HEK293 (cell line): ENCODE results near the gene TRABD.

Experiments used
- ATF2 ChIP-seq: fragments of 450-650 bp; formaldehyde crosslinking; IDR thresholded peaks from 2 replicates; pipeline ENCODE4 v1.5.1; 2016; ENCODE audit warnings: missing biosample characterization, missing genetic modification characterization, low read depth
- GLIS1 ChIP-seq: fragments of 450-650 bp; formaldehyde crosslinking; IDR thresholded peaks from 2 replicates; pipeline ENCODE4 v1.5.1; 2016; ENCODE audit warnings: missing biosample characterization, missing genetic modification characterization
- HOXC10 ChIP-seq: sonication (generic); formaldehyde crosslinking; IDR thresholded peaks from 2 replicates; pipeline ENCODE4 v1.8.1; 2023; ENCODE audit warnings: mild to moderate bottlenecking, missing genetic modification reagents
- MEIS1 ChIP-seq: sonication (generic); formaldehyde crosslinking; IDR thresholded peaks from 2 replicates; pipeline ENCODE4 v1.8.1; 2022; ENCODE audit warnings: missing genetic modification reagents, mild to moderate bottlenecking, borderline replicate concordance
- OVOL3 ChIP-seq: fragments of 450-650 bp; formaldehyde crosslinking; IDR thresholded peaks from 2 replicates; pipeline ENCODE4 v1.5.1; 2016; ENCODE audit warnings: missing biosample characterization, missing genetic modification characterization
- PATZ1 ChIP-seq: fragments of 450-650 bp; formaldehyde crosslinking; IDR thresholded peaks from 2 replicates; pipeline ENCODE4 v1.5.1; 2016; ENCODE audit warnings: missing biosample characterization, missing genetic modification characterization
- PRDM4 ChIP-seq: fragments of 450-650 bp; formaldehyde crosslinking; IDR thresholded peaks from 2 replicates; pipeline ENCODE4 v1.5.1; 2017; ENCODE audit warnings: missing biosample characterization, missing genetic modification characterization
- RBAK ChIP-seq: fragments of 450-650 bp; formaldehyde crosslinking; IDR thresholded peaks from 2 replicates; pipeline ENCODE4 v1.5.1; 2016; ENCODE audit warnings: missing biosample characterization, missing genetic modification characterization
- SP2 ChIP-seq: fragments of 450-650 bp; formaldehyde crosslinking; IDR thresholded peaks from 2 replicates; pipeline ENCODE4 v1.5.1; 2016; ENCODE audit warnings: missing biosample characterization, missing genetic modification characterization
- ZBTB8A ChIP-seq: fragments of 450-650 bp; formaldehyde crosslinking; IDR thresholded peaks from 2 replicates; pipeline ENCODE4 v1.5.1; 2016; ENCODE audit warnings: missing biosample characterization, missing genetic modification characterization
- ZNF133 ChIP-seq: fragments of 450-650 bp; formaldehyde crosslinking; IDR thresholded peaks from 2 replicates; pipeline ENCODE4 v1.5.1; 2016; ENCODE audit warnings: missing biosample characterization, missing genetic modification characterization
- ZNF16 ChIP-seq: fragments of 450-650 bp; formaldehyde crosslinking; IDR thresholded peaks from 2 replicates; pipeline ENCODE4 v1.5.1; 2016; ENCODE audit warnings: low read depth, missing biosample characterization, missing genetic modification characterization
- ZNF2 ChIP-seq: fragments of 450-650 bp; formaldehyde crosslinking; IDR thresholded peaks from 2 replicates; pipeline ENCODE4 v1.5.1; 2016; ENCODE audit warnings: missing biosample characterization, missing genetic modification characterization
- ZNF202 ChIP-seq: fragments of 450-650 bp; formaldehyde crosslinking; IDR thresholded peaks from 2 replicates; pipeline ENCODE4 v1.5.1; 2016; ENCODE audit warnings: missing biosample characterization, missing genetic modification characterization, borderline replicate concordance
- ZNF501 ChIP-seq: fragments of 450-650 bp; formaldehyde crosslinking; IDR thresholded peaks from 2 replicates; pipeline ENCODE4 v1.5.1; 2016; ENCODE audit warnings: missing biosample characterization, missing genetic modification characterization
- ZNF548 ChIP-seq: fragments of 450-650 bp; formaldehyde crosslinking; IDR thresholded peaks from 2 replicates; pipeline ENCODE4 v1.5.1; 2016; ENCODE audit warnings: missing biosample characterization, missing genetic modification characterization
- ZNF660 ChIP-seq: fragments of 450-650 bp; IDR thresholded peaks from 2 replicates; pipeline ENCODE4 v1.5.1; 2018; ENCODE audit warnings: missing biosample characterization, mild to moderate bottlenecking, missing genetic modification characterization
- ZNF843 ChIP-seq: fragments of 450-650 bp; formaldehyde crosslinking; IDR thresholded peaks from 2 replicates; pipeline ENCODE4 v1.5.1; 2016; ENCODE audit warnings: missing biosample characterization, missing genetic modification characterization
- ZSCAN5A ChIP-seq: fragments of 450-650 bp; formaldehyde crosslinking; IDR thresholded peaks from 2 replicates; pipeline ENCODE4 v1.5.1; 2016; ENCODE audit warnings: missing biosample characterization, missing genetic modification characterization
- TF ChIP-seq, protein P1 (sequence below): fragments of 450-650 bp; formaldehyde crosslinking; IDR thresholded peaks from 2 replicates; pipeline ENCODE4 v1.5.1; 2017; ENCODE audit warnings: missing biosample characterization, missing genetic modification characterization
- TF ChIP-seq, protein P2 (sequence below): fragments of 450-650 bp; formaldehyde crosslinking; IDR thresholded peaks from 2 replicates; pipeline ENCODE4 v1.5.1; 2016; ENCODE audit warnings: missing biosample characterization, missing genetic modification characterization
- TF ChIP-seq, protein P3 (sequence below): fragments of 450-650 bp; formaldehyde crosslinking; IDR thresholded peaks from 2 replicates; pipeline ENCODE4 v1.5.1; 2016; ENCODE audit warnings: missing biosample characterization, missing genetic modification characterization
- TF ChIP-seq, protein P4 (sequence below): fragments of 450-650 bp; formaldehyde crosslinking; IDR thresholded peaks from 2 replicates; pipeline ENCODE4 v1.5.0; 2017; ENCODE audit warnings: missing biosample characterization, missing genetic modification characterization, borderline replicate concordance
- TF ChIP-seq, protein P5 (sequence below): fragments of 450-650 bp; formaldehyde crosslinking; IDR thresholded peaks from 2 replicates; pipeline ENCODE4 v1.5.1; 2017; ENCODE audit warnings: missing biosample characterization, missing genetic modification characterization

TRABD gene

GRCh38 chr22:50190182-50190940 lies 4.6 kb downstream of the TRABD start (continued):
- TF ChIP-seq, protein P1, sequence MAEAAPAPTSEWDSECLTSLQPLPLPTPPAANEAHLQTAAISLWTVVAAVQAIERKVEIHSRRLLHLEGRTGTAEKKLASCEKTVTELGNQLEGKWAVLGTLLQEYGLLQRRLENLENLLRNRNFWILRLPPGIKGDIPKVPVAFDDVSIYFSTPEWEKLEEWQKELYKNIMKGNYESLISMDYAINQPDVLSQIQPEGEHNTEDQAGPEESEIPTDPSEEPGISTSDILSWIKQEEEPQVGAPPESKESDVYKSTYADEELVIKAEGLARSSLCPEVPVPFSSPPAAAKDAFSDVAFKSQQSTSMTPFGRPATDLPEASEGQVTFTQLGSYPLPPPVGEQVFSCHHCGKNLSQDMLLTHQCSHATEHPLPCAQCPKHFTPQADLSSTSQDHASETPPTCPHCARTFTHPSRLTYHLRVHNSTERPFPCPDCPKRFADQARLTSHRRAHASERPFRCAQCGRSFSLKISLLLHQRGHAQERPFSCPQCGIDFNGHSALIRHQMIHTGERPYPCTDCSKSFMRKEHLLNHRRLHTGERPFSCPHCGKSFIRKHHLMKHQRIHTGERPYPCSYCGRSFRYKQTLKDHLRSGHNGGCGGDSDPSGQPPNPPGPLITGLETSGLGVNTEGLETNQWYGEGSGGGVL (tag by site-specific recombination): no peak
- no peak for TF ChIP-seq ZNF548 (tag by site-specific recombination)
- no peak for TF ChIP-seq RBAK
- TF ChIP-seq, protein P2, sequence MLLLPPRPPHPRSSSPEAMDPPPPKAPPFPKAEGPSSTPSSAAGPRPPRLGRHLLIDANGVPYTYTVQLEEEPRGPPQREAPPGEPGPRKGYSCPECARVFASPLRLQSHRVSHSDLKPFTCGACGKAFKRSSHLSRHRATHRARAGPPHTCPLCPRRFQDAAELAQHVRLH: no peak
- no peak for TF ChIP-seq ZNF843
- TF ChIP-seq, protein P3, sequence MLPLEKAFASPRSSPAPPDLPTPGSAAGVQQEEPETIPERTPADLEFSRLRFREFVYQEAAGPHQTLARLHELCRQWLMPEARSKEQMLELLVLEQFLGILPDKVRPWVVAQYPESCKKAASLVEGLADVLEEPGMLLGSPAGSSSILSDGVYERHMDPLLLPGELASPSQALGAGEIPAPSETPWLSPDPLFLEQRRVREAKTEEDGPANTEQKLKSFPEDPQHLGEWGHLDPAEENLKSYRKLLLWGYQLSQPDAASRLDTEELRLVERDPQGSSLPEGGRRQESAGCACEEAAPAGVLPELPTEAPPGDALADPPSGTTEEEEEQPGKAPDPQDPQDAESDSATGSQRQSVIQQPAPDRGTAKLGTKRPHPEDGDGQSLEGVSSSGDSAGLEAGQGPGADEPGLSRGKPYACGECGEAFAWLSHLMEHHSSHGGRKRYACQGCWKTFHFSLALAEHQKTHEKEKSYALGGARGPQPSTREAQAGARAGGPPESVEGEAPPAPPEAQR: no peak
- no peak for TF ChIP-seq ZNF133 (tag by site-specific recombination)
- 0 out of 2 replicates have a peak, but pooled peaks have one; percentile 55 for TF ChIP-seq ZNF2 (tag by site-specific recombination)
- TF ChIP-seq GLIS1: peak; percentile 90
- no peak for TF ChIP-seq ZNF501 (tag by site-specific recombination)
- TF ChIP-seq PATZ1: peak; percentile 99
- TF ChIP-seq ATF2 (tag by site-specific recombination): no peak
- TF ChIP-seq MEIS1 (CRISPR knock-in tag): no peak
- peak; percentile 92 for TF ChIP-seq SP2 (tag by site-specific recombination)
- TF ChIP-seq ZBTB8A (tag by site-specific recombination): peak; percentile 50; the same call in 1 of the 2 replicates
- no peak for TF ChIP-seq PRDM4 (tag by site-specific recombination)
- no peak for TF ChIP-seq ZSCAN5A (tag by site-specific recombination)
- TF ChIP-seq, protein P4, sequence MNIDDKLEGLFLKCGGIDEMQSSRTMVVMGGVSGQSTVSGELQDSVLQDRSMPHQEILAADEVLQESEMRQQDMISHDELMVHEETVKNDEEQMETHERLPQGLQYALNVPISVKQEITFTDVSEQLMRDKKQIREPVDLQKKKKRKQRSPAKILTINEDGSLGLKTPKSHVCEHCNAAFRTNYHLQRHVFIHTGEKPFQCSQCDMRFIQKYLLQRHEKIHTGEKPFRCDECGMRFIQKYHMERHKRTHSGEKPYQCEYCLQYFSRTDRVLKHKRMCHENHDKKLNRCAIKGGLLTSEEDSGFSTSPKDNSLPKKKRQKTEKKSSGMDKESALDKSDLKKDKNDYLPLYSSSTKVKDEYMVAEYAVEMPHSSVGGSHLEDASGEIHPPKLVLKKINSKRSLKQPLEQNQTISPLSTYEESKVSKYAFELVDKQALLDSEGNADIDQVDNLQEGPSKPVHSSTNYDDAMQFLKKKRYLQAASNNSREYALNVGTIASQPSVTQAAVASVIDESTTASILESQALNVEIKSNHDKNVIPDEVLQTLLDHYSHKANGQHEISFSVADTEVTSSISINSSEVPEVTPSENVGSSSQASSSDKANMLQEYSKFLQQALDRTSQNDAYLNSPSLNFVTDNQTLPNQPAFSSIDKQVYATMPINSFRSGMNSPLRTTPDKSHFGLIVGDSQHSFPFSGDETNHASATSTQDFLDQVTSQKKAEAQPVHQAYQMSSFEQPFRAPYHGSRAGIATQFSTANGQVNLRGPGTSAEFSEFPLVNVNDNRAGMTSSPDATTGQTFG: no peak
- no peak for TF ChIP-seq OVOL3 (tag by site-specific recombination)
- TF ChIP-seq ZNF16 (tag by site-specific recombination): no peak
- no peak for TF ChIP-seq ZNF202
- TF ChIP-seq, protein P5, sequence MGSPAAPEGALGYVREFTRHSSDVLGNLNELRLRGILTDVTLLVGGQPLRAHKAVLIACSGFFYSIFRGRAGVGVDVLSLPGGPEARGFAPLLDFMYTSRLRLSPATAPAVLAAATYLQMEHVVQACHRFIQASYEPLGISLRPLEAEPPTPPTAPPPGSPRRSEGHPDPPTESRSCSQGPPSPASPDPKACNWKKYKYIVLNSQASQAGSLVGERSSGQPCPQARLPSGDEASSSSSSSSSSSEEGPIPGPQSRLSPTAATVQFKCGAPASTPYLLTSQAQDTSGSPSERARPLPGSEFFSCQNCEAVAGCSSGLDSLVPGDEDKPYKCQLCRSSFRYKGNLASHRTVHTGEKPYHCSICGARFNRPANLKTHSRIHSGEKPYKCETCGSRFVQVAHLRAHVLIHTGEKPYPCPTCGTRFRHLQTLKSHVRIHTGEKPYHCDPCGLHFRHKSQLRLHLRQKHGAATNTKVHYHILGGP (tag by site-specific recombination): no peak
- TF ChIP-seq HOXC10 (CRISPR knock-in tag): no peak
- no peak for TF ChIP-seq ZNF660 (tag by site-specific recombination)
